Panc1 (cell line): ENCODE data around the gene TUBE1. TPM values are rescaled to one million over a fixed set of nuclear protein-coding genes. Genes with fewer than 3 reads are reported as not detected.
A peak's percentile ranks its signal among the peaks of the same experiment; 100 is the strongest.
"Not testable (repeated sequence)": the region's sequence is repeated elsewhere in the genome, so short reads cannot be mapped to it uniquely, and the experiment has no call there.

Source experiments
- ATAC-seq: fragments of 200-7000 bp; cut with Tn5 transposase; 2 replicates; pipeline ENCODE4 v1.9.1; 2020; ENCODE audit warnings: mild to moderate bottlenecking, moderate library complexity
- BruUV-seq: library from RNA; stranded (reverse); fragments of 400-500 nt; replicated peaks from 2 replicates; lab custom pipeline; 2021; lab: Mats Ljungman, UMichigan
- CTCF ChIA-PET: fragments of 300-600 bp; sonication (Branson Sonifier 250); formaldehyde crosslinking; loops from one replicate; lab custom pipeline; 2022; ENCODE audit warnings: antibody characterized with exemption; lab: Charles Lee
- POLR2A ChIA-PET: fragments of 300-600 bp; sonication (Branson Sonifier 250); formaldehyde crosslinking; loops from one replicate; lab custom pipeline; 2022; ENCODE audit warnings: antibody characterized with exemption; lab: Charles Lee
- DNase-seq: peaks from one replicate; pipeline ENCODE4 v3.0.0-alpha.2; 2010; ENCODE audit warnings: low read depth, low spot score
- H3K27ac ChIP-seq: 2 replicates; pipeline ENCODE4 v1.5.1; 2011; ENCODE audit warnings: mild to moderate bottlenecking, low read length, inconsistent platforms
- H3K27me3 ChIP-seq: fragments of 200-500 bp; sonication (Bioruptor generic); 2 replicates; pipeline ENCODE4 v1.6.0; 2014; ENCODE audit warnings: low read length, inconsistent platforms; ENCODE audit not compliant: control insufficient read depth, insufficient read depth
- H3K36me3 ChIP-seq: fragments of 200-500 bp; sonication (Bioruptor generic); 2 replicates; pipeline ENCODE4 v1.5.1; 2014; ENCODE audit warnings: inconsistent platforms, mild to moderate bottlenecking, low read length, moderate library complexity; ENCODE audit not compliant: control insufficient read depth, insufficient read depth
- H3K4me1 ChIP-seq: 2 replicates; pipeline ENCODE4 v1.5.1; 2011; ENCODE audit warnings: inconsistent platforms, mild to moderate bottlenecking, low read length, moderate library complexity; ENCODE audit not compliant: control insufficient read depth, insufficient read depth
- H3K4me3 ChIP-seq, 2 experiments: 2 replicates each; pipeline ENCODE4 v1.5.1; 2011 to 2012; ENCODE audit warnings: low read depth in 2 of 2, low read length in 2 of 2, mild to moderate bottlenecking in 2 of 2, inconsistent platforms in 1 of 2, moderate library complexity in 1 of 2
- H3K9me3 ChIP-seq: fragments of 200-500 bp; sonication (Bioruptor generic); 2 replicates; pipeline ENCODE4 v1.5.1; 2014; ENCODE audit warnings: low read depth, mild to moderate bottlenecking, inconsistent platforms, low read length, moderate library complexity; ENCODE audit not compliant: control insufficient read depth, insufficient read depth
- POLR2AphosphoS5 ChIP-seq: IDR thresholded peaks from 2 replicates; pipeline ENCODE4 v1.6.1; 2012; ENCODE audit warnings: mild to moderate bottlenecking, low read depth, low read length, moderate library complexity
- SIN3A ChIP-seq: IDR thresholded peaks from 2 replicates; pipeline ENCODE4 v1.6.1; 2012; ENCODE audit warnings: low read depth, mild to moderate bottlenecking, low read length, moderate library complexity, borderline replicate concordance; ENCODE audit not compliant: insufficient read depth
- TCF7L2 ChIP-seq: IDR thresholded peaks from 2 replicates; pipeline ENCODE4 v1.6.1; 2011; ENCODE audit warnings: mild to moderate bottlenecking, low read depth, low read length, inconsistent platforms
- in situ Hi-C: cut with HindIII; loops from 2 replicates; pipeline ENCODE4 v1.10.0; 2016; ENCODE audit warnings: low sequenced_read_pairs, low pct_unique_long_range_greater_than_20kb
- intact Hi-C: fragments of 100-400 bp; cut with micrococcal nuclease; formaldehyde crosslinking; loops from one replicate; pipeline ENCODE4 v1.10.0; 2022; ENCODE audit not compliant: unreplicated experiment
- total RNA-seq: library from RNA; stranded (reverse); gene quantifications from one replicate; pipeline ENCODE4 v1.2.1, GENCODE V29; 2021; ENCODE audit not compliant: unreplicated experiment
- TF ChIP-seq, protein P1 (sequence below), 2 experiments: IDR thresholded peaks; 2 replicates each; pipeline ENCODE4 v1.6.1; 2011 to 2012; ENCODE audit warnings: low read depth in 2 of 2, control low read depth in 1 of 2, low read length in 1 of 2, mild to moderate bottlenecking in 1 of 2, moderate library complexity in 1 of 2; ENCODE audit not compliant: insufficient read depth in 1 of 2
- TF ChIP-seq, protein P2 (sequence below): fragments of 450-650 bp; IDR thresholded peaks from 2 replicates; pipeline ENCODE4 v1.5.1; 2017; ENCODE audit warnings: mild to moderate bottlenecking

Gene TUBE1
- total RNA-seq, 1 experiment from 2014 or later = 22.3 TPM

GRCh38 chr6:112054555-112055190 lies 32.6 kb downstream of the TUBE1 start:
- in situ Hi-C loops (no loop called here), intact Hi-C loops (no loop called here)
- no peak for DNase-seq
- peak; percentile 65 for ATAC-seq
- BruUV-seq = no TSS peak
- no peaks in the 10 kb centered on the region for H3K9me3 ChIP-seq
- TF ChIP-seq SIN3A (no peak), TCF7L2 (no peak)
- POLR2A ChIA-PET = interaction anchor here (0.6 kb wide), 1 partner anchor 893 kb away, joined by 3 read pairs; no protein-coding TSS in a partner anchor
- H3K4me3 ChIP-seq = peak overlapping the region; percentile 27 to 48
- H3K36me3 ChIP-seq = no peaks in the 10 kb centered on the region
- H3K27ac ChIP-seq = peak overlapping the region; percentile 55
- no peaks in the 10 kb centered on the region for H3K27me3 ChIP-seq
- H3K4me1 ChIP-seq = peaks cover 3% of the 10 kb centered on the region; the same call in 1 of the 2 replicates
- CTCF ChIA-PET = interaction anchor here (1.5 kb wide), 1 partner anchor 11 kb away, joined by 7 read pairs; no protein-coding TSS in a partner anchor

- H3K27me3 ChIP-seq = no peaks in the 10 kb centered on the region
- H3K9me3 ChIP-seq = no peaks in the 10 kb centered on the region
- BruUV-seq = no TSS peak
- peak within 1 kb of the TSS; percentile 27 to 48 for H3K4me3 ChIP-seq
- ChIA-PET POLR2A (no interaction called here), CTCF (interaction anchor here (0.6 to 1.5 kb wide), 2 partner anchors 11 to 849 kb away, joined by 3 to 7 read pairs; no protein-coding TSS in a partner anchor)
- no peak for TF ChIP-seq TCF7L2
- TF ChIP-seq, protein P1, sequence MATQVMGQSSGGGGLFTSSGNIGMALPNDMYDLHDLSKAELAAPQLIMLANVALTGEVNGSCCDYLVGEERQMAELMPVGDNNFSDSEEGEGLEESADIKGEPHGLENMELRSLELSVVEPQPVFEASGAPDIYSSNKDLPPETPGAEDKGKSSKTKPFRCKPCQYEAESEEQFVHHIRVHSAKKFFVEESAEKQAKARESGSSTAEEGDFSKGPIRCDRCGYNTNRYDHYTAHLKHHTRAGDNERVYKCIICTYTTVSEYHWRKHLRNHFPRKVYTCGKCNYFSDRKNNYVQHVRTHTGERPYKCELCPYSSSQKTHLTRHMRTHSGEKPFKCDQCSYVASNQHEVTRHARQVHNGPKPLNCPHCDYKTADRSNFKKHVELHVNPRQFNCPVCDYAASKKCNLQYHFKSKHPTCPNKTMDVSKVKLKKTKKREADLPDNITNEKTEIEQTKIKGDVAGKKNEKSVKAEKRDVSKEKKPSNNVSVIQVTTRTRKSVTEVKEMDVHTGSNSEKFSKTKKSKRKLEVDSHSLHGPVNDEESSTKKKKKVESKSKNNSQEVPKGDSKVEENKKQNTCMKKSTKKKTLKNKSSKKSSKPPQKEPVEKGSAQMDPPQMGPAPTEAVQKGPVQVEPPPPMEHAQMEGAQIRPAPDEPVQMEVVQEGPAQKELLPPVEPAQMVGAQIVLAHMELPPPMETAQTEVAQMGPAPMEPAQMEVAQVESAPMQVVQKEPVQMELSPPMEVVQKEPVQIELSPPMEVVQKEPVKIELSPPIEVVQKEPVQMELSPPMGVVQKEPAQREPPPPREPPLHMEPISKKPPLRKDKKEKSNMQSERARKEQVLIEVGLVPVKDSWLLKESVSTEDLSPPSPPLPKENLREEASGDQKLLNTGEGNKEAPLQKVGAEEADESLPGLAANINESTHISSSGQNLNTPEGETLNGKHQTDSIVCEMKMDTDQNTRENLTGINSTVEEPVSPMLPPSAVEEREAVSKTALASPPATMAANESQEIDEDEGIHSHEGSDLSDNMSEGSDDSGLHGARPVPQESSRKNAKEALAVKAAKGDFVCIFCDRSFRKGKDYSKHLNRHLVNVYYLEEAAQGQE (IDR thresholded peaks at IDR 0.05; ENCODE audit: insufficient read depth in 1 of 2, low read depth in 2 of 2, low read length in 1 of 2) = no peak
- no peak for TF ChIP-seq POLR2AphosphoS5
- no peak for TF ChIP-seq SIN3A
- TF ChIP-seq, protein P2, sequence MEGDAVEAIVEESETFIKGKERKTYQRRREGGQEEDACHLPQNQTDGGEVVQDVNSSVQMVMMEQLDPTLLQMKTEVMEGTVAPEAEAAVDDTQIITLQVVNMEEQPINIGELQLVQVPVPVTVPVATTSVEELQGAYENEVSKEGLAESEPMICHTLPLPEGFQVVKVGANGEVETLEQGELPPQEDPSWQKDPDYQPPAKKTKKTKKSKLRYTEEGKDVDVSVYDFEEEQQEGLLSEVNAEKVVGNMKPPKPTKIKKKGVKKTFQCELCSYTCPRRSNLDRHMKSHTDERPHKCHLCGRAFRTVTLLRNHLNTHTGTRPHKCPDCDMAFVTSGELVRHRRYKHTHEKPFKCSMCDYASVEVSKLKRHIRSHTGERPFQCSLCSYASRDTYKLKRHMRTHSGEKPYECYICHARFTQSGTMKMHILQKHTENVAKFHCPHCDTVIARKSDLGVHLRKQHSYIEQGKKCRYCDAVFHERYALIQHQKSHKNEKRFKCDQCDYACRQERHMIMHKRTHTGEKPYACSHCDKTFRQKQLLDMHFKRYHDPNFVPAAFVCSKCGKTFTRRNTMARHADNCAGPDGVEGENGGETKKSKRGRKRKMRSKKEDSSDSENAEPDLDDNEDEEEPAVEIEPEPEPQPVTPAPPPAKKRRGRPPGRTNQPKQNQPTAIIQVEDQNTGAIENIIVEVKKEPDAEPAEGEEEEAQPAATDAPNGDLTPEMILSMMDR = no peak
- peaks cover 3% of the 10 kb centered on the region; the same call in 1 of the 2 replicates for H3K4me1 ChIP-seq
- H3K27ac ChIP-seq = peak within 1 kb of the TSS; percentile 55
- in situ Hi-C loops (no loop called here), intact Hi-C loops (no loop called here)
- H3K36me3 ChIP-seq = no peaks in the 10 kb centered on the region
- DNase-seq (no peak), ATAC-seq (peak; percentile 82)
Measured at GRCh38 chr6:112054001-112054400, 33.3 kb downstream of the TUBE1 start, which contains the start of gene CCN6. CCN6 (plus strand) TSS chr6:112054104; CDS start chr6:112054358, 254 bp downstream.

- ATAC-seq, H3K27me3 ChIP-seq, H3K27ac ChIP-seq, intact Hi-C loops, DNase-seq, BruUV-seq, H3K36me3 ChIP-seq, in situ Hi-C loops, H3K4me3 ChIP-seq, H3K9me3 ChIP-seq, H3K4me1 ChIP-seq, POLR2A ChIA-PET: not testable (repeated sequence)
- CTCF ChIA-PET = interaction anchor here (1.3 kb wide), 1 partner anchor 10 kb away, joined by 3 read pairs; no protein-coding TSS in a partner anchor
Measured at GRCh38 chr6:112051251-112051740, 36.0 kb downstream of the TUBE1 start.
